Body of pancreas (tissue), 4 donors: ENCODE results near the gene TP53TG5. TPM values are rescaled to one million over a fixed set of nuclear protein-coding genes. Genes with fewer than 3 reads are reported as not detected.

Source experiments
- ATAC-seq: fragments of 150-250 bp; one replicate; pipeline ENCODE4 v1.9.1; 2016
- DNase-seq, 4 donors: peaks; one replicate each; pipeline ENCODE4 v3.0.0-alpha.2; 2019
- H3K27ac ChIP-seq, 4 donors: fragments of 200-600 bp; sonication (generic); 1 replicate in 3 of 4; 2 replicates in 1 of 4; pipeline versions ENCODE4 v1.5.1 to v1.6.1; 2016 to 2019; ENCODE audit warnings: mild to moderate bottlenecking in 1 of 4, mixed read lengths in 1 of 4, moderate library complexity in 1 of 4
- H3K27me3 ChIP-seq, 2 donors: fragments of 200-600 bp; sonication (generic); one replicate each; pipeline ENCODE4 v1.6.0; 2016; ENCODE audit warnings: mild to moderate bottlenecking in 1 of 2
- H3K36me3 ChIP-seq, 2 donors: fragments of 200-600 bp; sonication (generic); replicated peaks in 1 of 2; 2 replicates each; pipeline ENCODE4 v1.5.1; 2016; ENCODE audit warnings: low read depth in 2 of 2; ENCODE audit not compliant: insufficient read depth in 1 of 2
- H3K4me1 ChIP-seq: fragments of 200-600 bp; sonication (generic); one replicate; pipeline ENCODE4 v1.6.0; 2016
- H3K4me3 ChIP-seq, 2 donors: fragments of 200-600 bp; sonication (generic); 1 replicate in 1 of 2; 2 replicates in 1 of 2; pipeline ENCODE4 v1.5.1; 2016 to 2019
- H3K9me3 ChIP-seq, 3 donors: fragments of 200-600 bp; sonication (generic); 1 replicate in 2 of 3; 2 replicates in 1 of 3; pipeline ENCODE4 v1.5.1; 2016
- CTCF ChIP-seq, 7 experiments: fragments of 450-650 bp in 4 of 7; fragments of 200-600 bp in 3 of 7; sonication (generic) in 3 of 7; IDR thresholded peaks; one replicate each; pipeline ENCODE4 v1.5.1; 2016 to 2019; ENCODE audit warnings: antibody characterized with exemption in 7 of 7
- POLR2A ChIP-seq, 3 donors: fragments of 450-650 bp; IDR thresholded peaks; one replicate each; pipeline ENCODE4 v1.6.1; 2016; ENCODE audit warnings: antibody characterized with exemption in 3 of 3, mild to moderate bottlenecking in 2 of 3
- WGBS, 2 donors: methylation state at CpG; one replicate each; pipeline ENCODE4 v1.1.5; 2017; 5-methylcytosine and 5-hydroxymethylcytosine counted together
- intact Hi-C: fragments of 100-400 bp; cut with DNase I; formaldehyde crosslinking; loops from one replicate; pipeline ENCODE4 v1.15.1; 2023
- total RNA-seq, 2 donors: library from RNA; depleted of rRNA; stranded (reverse); fragments of >200 nt; gene quantifications; one replicate each; pipeline ENCODE4 v1.1.0, GENCODE V29; 2016

TP53TG5 gene
- total RNA-seq, 2 donors from 2014 or later, result not detected

GRCh38 chr20:45359069-45359405 lies 19.1 kb downstream of the TP53TG5 start:
- TF ChIP-seq CTCF (IDR thresholded peaks at IDR 0.05) (no peak), POLR2A (IDR thresholded peaks at IDR 0.05) (no peak)

GRCh38 chr20:45358282-45359068 lies 19.6 kb downstream of the TP53TG5 start:
- no peaks in the 10 kb centered on the region for H3K36me3 ChIP-seq
- 36 to 50% methylated on average over 10 of the region's 10 CpGs for WGBS, 2 donors
- DNase-seq (peak; percentile 54 to 86 (median 74)), ATAC-seq (peak; percentile 5)
- peak in 2 of 3 donors; percentile 34 to 44 for TF ChIP-seq POLR2A (IDR thresholded peaks at IDR 0.05)
- TF ChIP-seq CTCF (IDR thresholded peaks at IDR 0.05), result peak in 1 of 7 experiments; percentile 8
- no peaks in the 10 kb centered on the region for H3K27me3 ChIP-seq
- H3K27ac ChIP-seq, result peak overlapping the region; percentile 46 to 94 (median 82)
- H3K4me1 ChIP-seq, result peaks cover 52% of the 10 kb centered on the region
- no peaks in the 10 kb centered on the region for H3K9me3 ChIP-seq
- H3K4me3 ChIP-seq, result no peak overlapping the region
- intact Hi-C loops, result no loop called here

More at GRCh38 chr20:45359069-45359405, 19.1 kb downstream of the TP53TG5 start:
- ATAC-seq (no peak), DNase-seq (peak in 3 of 4 donors; percentile 57 to 78 (median 65))
- H3K9me3 ChIP-seq, result no peaks in the 10 kb centered on the region
- H3K27ac ChIP-seq, result peak overlapping the region; percentile 72 to 94 (median 82)
- H3K4me3 ChIP-seq, result no peak overlapping the region
- intact Hi-C loops, result no loop called here
- H3K36me3 ChIP-seq, result no peaks in the 10 kb centered on the region
- H3K27me3 ChIP-seq, result no peaks in the 10 kb centered on the region
- WGBS, 2 donors, result 57 to 60% methylated on average over 7 of the region's 7 CpGs
- peaks cover 57% of the 10 kb centered on the region for H3K4me1 ChIP-seq

- DNase-seq, result no peak
- no peak overlapping the region for H3K27ac ChIP-seq
- intact Hi-C loops, result no loop called here
- no peaks in the 10 kb centered on the region for H3K36me3 ChIP-seq
- no peak overlapping the region for H3K4me3 ChIP-seq
- H3K27me3 ChIP-seq, result no peaks in the 10 kb centered on the region
- H3K4me1 ChIP-seq, result peaks cover 31% of the 10 kb centered on the region
- WGBS, 2 donors, result 49 to 90% methylated on average over 5 of the region's 5 CpGs
- no peaks in the 10 kb centered on the region for H3K9me3 ChIP-seq
- ATAC-seq, result no peak
- TF ChIP-seq CTCF (IDR thresholded peaks at IDR 0.05), result no peak
- no peak for TF ChIP-seq POLR2A (IDR thresholded peaks at IDR 0.05)
These were observed 22.7 kb downstream of the TP53TG5 start for GRCh38 chr20:45355209-45356084.

GRCh38 chr20:45354423-45355208 lies 23.5 kb downstream of the TP53TG5 start:
- intact Hi-C loops, result no loop called here
- H3K27me3 ChIP-seq, result no peaks in the 10 kb centered on the region
- TF ChIP-seq CTCF (IDR thresholded peaks at IDR 0.05), result no peak
- TF ChIP-seq POLR2A (IDR thresholded peaks at IDR 0.05), result no peak
- ATAC-seq (no peak), DNase-seq (no peak)
- H3K27ac ChIP-seq, result no peak overlapping the region
- no peaks in the 10 kb centered on the region for H3K9me3 ChIP-seq
- peaks cover 22% of the 10 kb centered on the region for H3K4me1 ChIP-seq
- H3K4me3 ChIP-seq, result no peak overlapping the region
- WGBS, 2 donors, result 71 to 72% methylated on average over 9 of the region's 9 CpGs
- no peaks in the 10 kb centered on the region for H3K36me3 ChIP-seq
